Thoracic aorta (tissue), 2 donors: Measurements from ENCODE around the gene CMIP. TPM values are rescaled to one million over a fixed set of nuclear protein-coding genes. Genes with fewer than 3 reads are reported as not detected.

Source experiments
- ATAC-seq: fragments of 150-250 bp; one replicate; pipeline ENCODE4 v1.8.0; 2017; ENCODE audit warnings: low read depth; ENCODE audit not compliant: insufficient number of reproducible peaks, low FRiP score
- DNase-seq: peaks from one replicate; pipeline ENCODE4 v3.0.0-alpha.2; 2020; ENCODE audit warnings: low spot score
- H3K27ac ChIP-seq, 2 donors: fragments of 200-600 bp; sonication (generic); 1 replicate in 1 of 2; 2 replicates in 1 of 2; pipeline ENCODE4 v1.5.1; 2016; ENCODE audit warnings: mild to moderate bottlenecking in 2 of 2, moderate library complexity in 2 of 2
- H3K27me3 ChIP-seq: fragments of 200-600 bp; sonication (generic); replicated peaks from 2 replicates; pipeline ENCODE4 v1.6.0; 2016; ENCODE audit warnings: mild to moderate bottlenecking; ENCODE audit not compliant: insufficient read depth
- H3K36me3 ChIP-seq: fragments of 200-600 bp; sonication (generic); one replicate; pipeline ENCODE4 v1.5.1; 2016
- H3K4me1 ChIP-seq, 2 donors: fragments of 200-600 bp; sonication (generic); 1 replicate in 1 of 2; 2 replicates in 1 of 2; pipeline versions ENCODE4 v1.5.1 to v1.6.0; 2016; ENCODE audit warnings: low read depth in 2 of 2, mild to moderate bottlenecking in 1 of 2; ENCODE audit not compliant: control insufficient read depth in 1 of 2
- H3K4me3 ChIP-seq: fragments of 200-600 bp; sonication (generic); 2 replicates; pipeline ENCODE4 v1.5.1; 2016; ENCODE audit warnings: mild to moderate bottlenecking
- H3K9me3 ChIP-seq: fragments of 200-600 bp; sonication (generic); 2 replicates; pipeline ENCODE4 v1.5.1; 2016
- total RNA-seq, 2 donors: library from RNA; depleted of rRNA; stranded (reverse); fragments of >200 nt; gene quantifications; one replicate each; pipeline versions ENCODE4 v1.1.0 to v1.2.3, GENCODE V29; 2016
- TF ChIP-seq, protein P1 (sequence below): fragments of 200-600 bp; sonication (generic); IDR thresholded peaks from one replicate; pipeline ENCODE4 v1.5.1; 2019; ENCODE audit warnings: antibody characterized with exemption

CMIP gene
- total RNA-seq, 2 donors from 2014 or later = 20.8 to 46.8 TPM

DNA sequence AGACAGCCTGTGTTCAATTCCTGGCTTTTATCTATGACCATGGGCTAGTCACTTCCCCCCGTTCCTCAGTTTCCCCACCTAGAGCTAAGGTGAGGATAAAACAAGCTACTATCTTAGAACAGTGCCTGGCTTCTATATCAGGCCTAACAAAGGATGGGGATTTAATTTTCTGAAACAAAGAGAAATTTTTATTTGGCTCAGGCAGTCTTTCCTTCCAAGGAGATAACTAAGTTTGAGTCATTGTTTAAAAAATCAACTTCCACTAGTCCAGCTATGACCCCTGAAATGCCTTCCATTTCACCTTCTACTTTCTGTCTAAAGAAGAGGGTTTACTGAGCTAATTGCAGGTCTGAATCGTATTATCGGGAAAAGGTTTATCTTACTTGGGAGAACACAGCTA is 99.0 kb downstream of the CMIP start:
- Histone ChIP-seq H3K27ac (no peak overlapping the region), H3K4me3 (no peak overlapping the region), H3K4me1 (no peaks in the 10 kb centered on the region), H3K27me3 (no peaks in the 10 kb centered on the region), H3K36me3 (no peaks in the 10 kb centered on the region), H3K9me3 (no peaks in the 10 kb centered on the region)
- TF ChIP-seq, protein P1, sequence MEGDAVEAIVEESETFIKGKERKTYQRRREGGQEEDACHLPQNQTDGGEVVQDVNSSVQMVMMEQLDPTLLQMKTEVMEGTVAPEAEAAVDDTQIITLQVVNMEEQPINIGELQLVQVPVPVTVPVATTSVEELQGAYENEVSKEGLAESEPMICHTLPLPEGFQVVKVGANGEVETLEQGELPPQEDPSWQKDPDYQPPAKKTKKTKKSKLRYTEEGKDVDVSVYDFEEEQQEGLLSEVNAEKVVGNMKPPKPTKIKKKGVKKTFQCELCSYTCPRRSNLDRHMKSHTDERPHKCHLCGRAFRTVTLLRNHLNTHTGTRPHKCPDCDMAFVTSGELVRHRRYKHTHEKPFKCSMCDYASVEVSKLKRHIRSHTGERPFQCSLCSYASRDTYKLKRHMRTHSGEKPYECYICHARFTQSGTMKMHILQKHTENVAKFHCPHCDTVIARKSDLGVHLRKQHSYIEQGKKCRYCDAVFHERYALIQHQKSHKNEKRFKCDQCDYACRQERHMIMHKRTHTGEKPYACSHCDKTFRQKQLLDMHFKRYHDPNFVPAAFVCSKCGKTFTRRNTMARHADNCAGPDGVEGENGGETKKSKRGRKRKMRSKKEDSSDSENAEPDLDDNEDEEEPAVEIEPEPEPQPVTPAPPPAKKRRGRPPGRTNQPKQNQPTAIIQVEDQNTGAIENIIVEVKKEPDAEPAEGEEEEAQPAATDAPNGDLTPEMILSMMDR = no peak
- ATAC-seq (no peak), DNase-seq (no peak)

DNA sequence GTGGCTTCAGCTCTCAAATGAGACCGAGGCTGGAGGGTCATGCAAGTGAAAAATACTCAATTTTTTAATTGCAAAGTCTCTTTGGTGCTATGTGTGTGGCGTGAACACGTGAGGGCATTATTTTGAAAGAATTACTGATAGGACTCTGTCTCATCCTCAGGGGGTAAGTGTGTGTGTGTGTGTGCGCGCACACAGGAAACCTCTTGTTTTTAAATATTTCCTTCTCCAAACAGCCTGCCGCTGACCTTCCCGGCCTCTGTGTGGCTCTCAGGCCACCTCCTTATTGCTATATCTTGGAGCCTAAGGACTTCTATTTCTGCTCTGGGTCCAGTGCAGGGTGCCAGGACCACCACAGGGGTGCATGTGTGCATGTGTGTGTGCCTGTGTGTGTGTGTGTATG is 99.7 kb downstream of the CMIP start:
- no peak overlapping the region for H3K27ac ChIP-seq
- no peaks in the 10 kb centered on the region for H3K4me1 ChIP-seq
- TF ChIP-seq, protein P1 = no peak
- no peaks in the 10 kb centered on the region for H3K9me3 ChIP-seq
- no peak overlapping the region for H3K4me3 ChIP-seq
- no peaks in the 10 kb centered on the region for H3K36me3 ChIP-seq
- DNase-seq = no peak
- H3K27me3 ChIP-seq = no peaks in the 10 kb centered on the region
- no peak for ATAC-seq

DNA sequence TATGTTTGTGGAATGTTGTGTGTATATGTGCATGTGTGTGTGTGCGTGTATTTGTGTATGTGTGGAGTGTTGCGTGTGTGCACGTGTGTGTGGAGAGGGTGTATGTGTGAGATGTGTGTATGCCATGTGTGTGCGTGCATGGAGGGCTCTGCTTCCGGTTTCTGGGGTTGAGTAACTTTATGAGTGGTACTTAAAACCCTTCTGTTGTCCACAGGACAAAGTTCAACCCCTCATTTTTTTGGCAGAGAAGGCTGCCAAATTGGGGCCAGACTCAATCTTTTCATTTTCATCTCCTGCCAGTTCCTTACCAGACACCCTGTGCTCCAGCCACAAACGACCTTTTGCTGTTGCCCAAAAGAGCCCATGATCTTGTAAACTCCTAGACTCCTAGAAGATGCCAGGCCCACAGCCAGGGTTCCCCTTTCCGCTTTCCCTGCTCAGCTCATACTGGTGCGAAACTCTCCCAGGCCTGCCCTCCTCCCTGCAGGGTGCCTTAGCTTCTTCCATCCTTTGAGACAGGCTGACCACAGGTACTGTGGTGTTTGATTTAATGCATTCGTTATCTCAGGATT is 100.2 kb downstream of the CMIP start:
- no peak overlapping the region for H3K4me3 ChIP-seq
- no peak for DNase-seq
- no peaks in the 10 kb centered on the region for H3K27me3 ChIP-seq
- no peaks in the 10 kb centered on the region for H3K4me1 ChIP-seq
- H3K36me3 ChIP-seq = no peaks in the 10 kb centered on the region
- H3K27ac ChIP-seq = no peak overlapping the region
- no peaks in the 10 kb centered on the region for H3K9me3 ChIP-seq
- ATAC-seq = no peak
- TF ChIP-seq, protein P1 = no peak

DNA sequence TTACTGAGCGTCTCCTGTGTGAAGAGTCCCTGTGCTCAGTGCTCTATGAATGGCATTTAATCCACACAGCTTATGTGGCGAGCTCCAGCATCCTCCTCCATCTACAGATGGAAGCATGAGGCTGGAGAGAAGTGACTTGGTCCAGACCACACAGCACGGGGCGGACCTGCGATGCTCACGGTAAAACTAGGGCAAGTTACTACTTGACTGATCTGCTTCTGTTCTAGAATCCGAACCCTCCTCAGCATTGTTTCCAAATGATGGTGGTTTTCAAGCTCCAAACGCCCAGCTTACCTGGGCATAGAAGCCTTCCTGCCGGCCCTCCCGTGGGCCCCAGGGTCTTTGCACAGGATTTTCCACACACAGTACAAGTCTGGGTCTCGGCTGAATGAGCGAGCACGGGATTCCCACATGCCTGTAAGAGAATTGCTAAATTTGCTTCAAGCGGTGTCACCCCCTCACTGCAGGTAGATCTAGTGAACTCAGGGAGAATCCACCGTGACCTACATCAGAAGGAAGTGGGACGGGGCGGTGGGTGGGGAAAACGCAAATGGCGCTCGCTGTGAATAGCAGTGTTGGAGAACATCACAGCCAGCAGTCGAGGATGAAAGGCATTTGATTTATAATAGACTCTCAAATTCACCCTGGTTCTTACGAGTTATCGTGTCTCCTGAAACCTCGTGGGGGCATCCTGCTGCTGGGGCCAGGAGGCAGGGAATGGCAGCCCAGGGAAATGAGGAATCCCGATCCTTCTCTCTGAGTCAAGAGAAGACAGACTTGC is 101.1 kb downstream of the CMIP start:
- H3K4me1 ChIP-seq = no peaks in the 10 kb centered on the region
- H3K9me3 ChIP-seq = no peaks in the 10 kb centered on the region
- H3K27me3 ChIP-seq = no peaks in the 10 kb centered on the region
- H3K4me3 ChIP-seq = no peak overlapping the region
- TF ChIP-seq, protein P1 = no peak
- no peaks in the 10 kb centered on the region for H3K36me3 ChIP-seq
- DNase-seq = no peak
- H3K27ac ChIP-seq = no peak overlapping the region
- no peak for ATAC-seq

DNA sequence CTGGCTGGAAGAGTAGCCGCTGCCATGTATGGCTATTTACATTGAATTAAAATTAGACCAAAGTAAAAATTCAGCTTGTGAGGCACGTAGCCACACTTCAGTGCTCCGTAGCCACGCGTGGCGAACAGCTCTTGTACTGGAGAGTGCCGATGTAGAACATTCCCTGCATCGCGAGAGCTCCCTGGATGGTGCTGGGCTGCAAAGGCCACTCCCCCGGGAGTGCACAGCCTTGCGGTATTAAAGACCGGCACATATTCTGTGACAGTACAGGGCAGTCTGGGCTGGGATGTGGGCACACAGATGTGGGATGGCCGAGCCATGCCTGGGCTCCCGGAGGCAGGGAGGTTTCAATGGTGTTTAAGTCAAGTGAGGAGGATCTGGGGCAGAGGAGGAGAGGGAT is 102.2 kb downstream of the CMIP start:
- no peak for DNase-seq

More for the DNA sequence above, 102.2 kb downstream of the CMIP start:
- ATAC-seq = no peak
- H3K27me3 ChIP-seq = no peaks in the 10 kb centered on the region
- H3K4me3 ChIP-seq = no peak overlapping the region
- peaks cover 0 to 2% of the 10 kb centered on the region in 2 donors for H3K4me1 ChIP-seq
- H3K27ac ChIP-seq = no peak overlapping the region
- no peaks in the 10 kb centered on the region for H3K36me3 ChIP-seq
- H3K9me3 ChIP-seq = no peaks in the 10 kb centered on the region
- TF ChIP-seq, protein P1 = no peak
